AG09319 (cell line): ENCODE data around the gene UBR1.

Experiments used
- DNase-seq: peaks from one replicate; pipeline ENCODE4 v3.0.0-alpha.2; 2010; ENCODE audit warnings: low read depth; ENCODE audit errors: extremely low read depth
- CTCF ChIP-seq: IDR thresholded peaks from 2 replicates; pipeline ENCODE4 v1.5.1; 2011; ENCODE audit warnings: low read depth, mild to moderate bottlenecking, inconsistent platforms, low read length, moderate library complexity

Gene UBR1

GRCh38 chr15:42939841-42940240 lies 166.0 kb downstream of the UBR1 start:
- DNase-seq, result no peak
- no peak for TF ChIP-seq CTCF

GRCh38 chr15:42937143-42937542 lies 168.7 kb downstream of the UBR1 start:
- no peak for DNase-seq
- no peak for TF ChIP-seq CTCF

GRCh38 chr15:42933886-42934667 lies 171.8 kb downstream of the UBR1 start:
- TF ChIP-seq CTCF, result no peak
- DNase-seq, result no peak

GRCh38 chr15:42932833-42933515 lies 172.9 kb downstream of the UBR1 start:
- TF ChIP-seq CTCF, result no peak
- DNase-seq, result no peak

- no peak for DNase-seq
Measured at GRCh38 chr15:42931702-42932486, 173.9 kb downstream of the UBR1 start.

GRCh38 chr15:42929306-42929848 lies 176.5 kb downstream of the UBR1 start:
- no peak for DNase-seq
- no peak for TF ChIP-seq CTCF

More at GRCh38 chr15:42931702-42932486, 173.9 kb downstream of the UBR1 start:
- TF ChIP-seq CTCF, result no peak
